ENCODE measurements around the gene TM4SF4.

TM4SF4 gene

GRCh38 chr3:149515249-149515648, 40.8 kb downstream of the TM4SF4 start:
- DNase-seq: no peak

DNA sequence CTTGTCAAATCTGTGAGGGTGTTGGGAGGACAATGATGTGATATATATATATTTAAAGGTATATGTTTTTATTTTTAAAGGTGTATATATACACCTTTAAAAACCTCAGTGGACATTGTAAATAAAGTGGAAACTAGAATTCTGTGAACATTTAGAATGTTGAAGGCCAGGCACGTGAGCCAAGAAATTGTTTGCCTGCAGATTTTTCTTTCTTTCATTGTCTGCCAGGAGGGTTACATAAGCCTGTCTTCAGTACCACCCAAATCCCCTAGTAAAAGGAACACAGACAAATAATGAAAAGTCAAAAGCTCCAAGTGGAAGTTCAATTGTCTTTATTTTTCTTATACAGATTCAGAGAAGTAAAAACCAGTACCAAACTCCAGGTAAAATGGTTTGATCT, 42.4 kb downstream of the TM4SF4 start:
- no peak for DNase-seq

DNA sequence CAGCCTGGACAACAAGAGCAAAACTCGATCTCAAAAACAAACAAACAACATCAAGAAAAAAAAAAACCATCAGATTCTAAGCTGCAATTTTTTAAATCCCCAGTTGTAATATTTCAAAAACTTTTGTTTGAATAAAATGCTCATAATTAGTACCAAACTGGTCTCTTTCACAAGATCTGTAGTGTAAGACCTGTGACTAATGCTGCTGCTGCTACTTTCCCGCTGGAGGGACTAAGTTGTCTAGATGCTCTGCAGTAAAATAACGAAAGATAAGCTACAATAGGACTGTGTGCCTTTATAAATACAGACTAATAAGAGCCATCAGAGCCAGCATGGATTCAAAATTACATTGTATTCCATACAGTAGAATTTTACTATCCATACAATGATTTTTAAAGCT, 45.4 kb downstream of the TM4SF4 start:
- DNase-seq: no peak

DNA sequence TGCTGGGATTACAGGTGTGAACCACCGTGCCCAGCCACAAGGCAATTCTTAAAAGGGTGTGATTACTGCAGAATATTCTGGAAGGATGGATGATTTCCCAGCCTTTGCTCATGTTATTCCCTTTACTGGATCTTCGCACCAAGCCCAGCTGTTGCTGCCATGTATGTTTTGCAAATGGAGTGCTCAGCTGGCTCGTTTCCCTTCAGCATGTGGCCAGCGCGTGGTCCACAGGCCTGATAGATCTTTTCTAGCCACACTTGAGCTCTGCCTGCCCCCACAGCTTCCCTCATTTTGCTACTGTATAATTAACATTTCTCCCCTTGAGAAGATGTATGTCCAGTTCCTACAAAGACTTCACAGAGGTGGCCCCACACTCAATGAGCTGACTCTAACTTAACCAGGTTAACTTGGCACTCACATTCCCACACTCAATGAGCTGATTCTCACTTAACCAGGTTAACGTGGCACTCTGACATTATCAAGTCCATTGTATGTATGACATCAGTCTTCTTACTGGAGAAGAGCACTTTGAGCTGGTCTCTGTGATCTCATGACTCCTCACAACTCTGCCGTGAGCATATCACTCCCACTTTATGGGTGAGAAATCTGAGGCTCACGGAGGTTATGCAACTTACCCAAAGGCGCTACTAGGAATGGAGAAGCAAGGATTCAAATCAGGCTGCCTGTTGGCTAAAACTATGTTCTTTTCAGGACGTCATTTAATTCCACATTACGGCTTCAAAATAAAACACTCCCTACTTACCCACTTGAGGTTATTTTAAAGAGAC, 49.2 kb downstream of the TM4SF4 start:
- no peak for DNase-seq

DNA sequence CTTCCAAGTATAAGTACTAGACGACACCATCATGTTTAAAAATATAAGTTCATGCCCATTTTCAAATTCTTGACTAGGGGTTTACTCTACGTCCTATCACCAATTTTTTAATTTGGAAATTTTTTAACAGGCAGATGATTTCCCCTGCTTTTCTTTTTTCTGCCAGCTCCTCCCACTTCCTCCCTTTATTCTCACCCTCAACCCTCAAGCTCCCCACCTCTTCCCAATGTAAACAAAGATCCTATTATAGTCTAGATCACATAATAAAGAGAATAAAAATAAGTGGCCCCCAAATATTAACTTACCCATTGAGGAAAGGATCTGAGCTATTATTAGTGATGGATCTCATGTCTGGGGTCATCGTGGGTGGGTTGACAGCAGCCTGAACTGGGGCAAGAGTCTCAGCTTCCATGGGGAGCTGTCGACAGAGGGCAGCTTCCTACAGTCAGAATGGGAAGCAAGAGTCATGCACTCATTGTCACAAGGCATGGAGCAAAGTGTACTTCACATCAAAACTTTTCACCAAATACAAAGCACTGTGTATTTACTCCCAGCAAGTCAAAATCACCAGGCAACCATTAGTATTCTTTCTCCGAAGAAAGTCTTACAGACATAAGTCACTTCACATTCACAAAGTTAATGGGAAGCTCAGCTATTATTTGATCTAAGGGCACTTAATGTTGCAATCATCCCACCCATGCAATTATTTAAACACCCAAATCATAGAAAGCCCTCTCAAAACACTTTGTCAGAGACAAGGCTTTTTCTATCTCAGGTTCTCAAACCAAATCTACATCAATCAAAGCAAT, 53.2 kb downstream of the TM4SF4 start:
- no peak for DNase-seq

- no peak for DNase-seq
Measured at GRCh38 chr3:149528340-149528650, 53.8 kb downstream of the TM4SF4 start.

DNA sequence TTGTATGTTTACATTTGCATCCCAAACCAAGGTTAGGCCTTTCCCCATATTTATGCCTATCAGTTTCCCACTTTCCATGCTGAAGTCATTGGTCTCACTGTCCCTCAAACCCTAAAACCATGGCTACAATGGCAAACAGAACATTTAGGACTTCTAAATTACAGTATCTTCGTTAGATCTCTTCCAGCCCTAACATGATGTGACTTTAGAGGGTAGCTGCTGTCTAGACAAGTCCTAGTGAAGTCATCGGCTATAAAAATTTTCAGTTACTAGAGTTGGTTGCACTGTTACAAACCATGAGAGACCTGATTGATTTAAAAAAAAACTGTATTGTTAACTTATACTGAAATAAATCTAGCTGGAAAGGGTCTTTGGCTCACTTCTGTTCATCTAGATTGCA, 54.6 kb downstream of the TM4SF4 start:
- DNase-seq: no peak

- DNase-seq: no peak
Measured at GRCh38 chr3:149532489-149533180, 58.1 kb downstream of the TM4SF4 start.

DNA sequence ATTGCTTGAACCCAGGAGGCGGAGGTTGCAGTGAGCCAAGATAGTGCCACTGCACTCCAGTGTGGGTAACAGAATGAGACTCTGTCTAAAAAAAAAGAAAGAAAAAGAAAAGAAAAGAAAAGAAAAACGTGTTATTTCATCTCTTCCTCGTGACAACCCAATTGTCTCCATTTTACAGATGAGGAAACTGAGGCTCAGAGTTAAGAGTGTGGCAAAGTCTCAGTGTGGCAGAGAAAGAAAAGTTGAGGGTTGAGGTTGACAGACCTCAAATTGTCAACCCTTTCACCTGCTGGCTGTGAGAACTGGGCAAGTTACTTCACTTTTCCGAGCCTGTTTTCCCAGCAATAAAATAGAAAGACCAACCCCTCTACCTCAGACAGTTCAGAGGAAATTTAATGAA, 59.6 kb downstream of the TM4SF4 start:
- no peak for DNase-seq

GRCh38 chr3:149534671-149535332, 60.3 kb downstream of the TM4SF4 start:
- no peak for DNase-seq

DNA sequence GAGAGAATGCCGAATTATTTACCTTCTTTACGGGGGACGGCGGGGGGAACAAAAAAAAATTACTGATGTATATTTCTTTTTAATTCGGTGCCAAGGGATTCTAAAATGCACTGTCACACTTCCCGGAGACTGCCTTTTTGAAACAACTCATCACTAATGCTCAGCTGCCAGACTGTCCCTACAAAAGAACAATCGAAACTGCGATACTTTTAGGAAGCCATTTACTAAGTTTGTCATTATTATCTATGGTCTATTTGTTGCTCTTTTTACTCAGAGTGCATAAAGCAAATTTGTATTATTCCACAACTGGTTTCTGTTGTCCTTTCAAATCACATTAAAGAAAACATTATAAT, 60.8 kb downstream of the TM4SF4 start:
- DNase-seq: no peak

GRCh38 chr3:149536429-149536828, 61.9 kb downstream of the TM4SF4 start:
- DNase-seq: no peak

DNA sequence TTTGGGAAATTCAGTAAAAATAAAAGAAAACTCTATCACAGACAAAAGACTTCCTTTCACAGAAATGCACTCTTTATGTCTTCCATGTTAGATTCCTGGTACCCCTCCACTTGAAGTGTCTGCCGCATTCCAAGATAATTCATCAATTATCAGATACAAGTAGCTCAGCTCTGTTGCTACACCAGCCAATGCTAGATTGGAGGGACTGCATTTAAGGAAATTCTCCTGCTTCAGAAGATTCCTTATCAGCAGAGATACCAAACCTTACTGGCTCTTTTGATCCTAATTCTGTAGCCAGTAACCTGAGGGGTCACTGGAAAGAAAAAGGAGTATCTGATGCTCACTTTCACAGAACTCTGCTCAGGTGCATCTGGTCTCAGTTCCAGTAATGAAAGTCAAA, 63.9 kb downstream of the TM4SF4 start:
- no peak for DNase-seq

- DNase-seq: no peak
Measured at GRCh38 chr3:149541091-149541491, 66.6 kb downstream of the TM4SF4 start.

DNA sequence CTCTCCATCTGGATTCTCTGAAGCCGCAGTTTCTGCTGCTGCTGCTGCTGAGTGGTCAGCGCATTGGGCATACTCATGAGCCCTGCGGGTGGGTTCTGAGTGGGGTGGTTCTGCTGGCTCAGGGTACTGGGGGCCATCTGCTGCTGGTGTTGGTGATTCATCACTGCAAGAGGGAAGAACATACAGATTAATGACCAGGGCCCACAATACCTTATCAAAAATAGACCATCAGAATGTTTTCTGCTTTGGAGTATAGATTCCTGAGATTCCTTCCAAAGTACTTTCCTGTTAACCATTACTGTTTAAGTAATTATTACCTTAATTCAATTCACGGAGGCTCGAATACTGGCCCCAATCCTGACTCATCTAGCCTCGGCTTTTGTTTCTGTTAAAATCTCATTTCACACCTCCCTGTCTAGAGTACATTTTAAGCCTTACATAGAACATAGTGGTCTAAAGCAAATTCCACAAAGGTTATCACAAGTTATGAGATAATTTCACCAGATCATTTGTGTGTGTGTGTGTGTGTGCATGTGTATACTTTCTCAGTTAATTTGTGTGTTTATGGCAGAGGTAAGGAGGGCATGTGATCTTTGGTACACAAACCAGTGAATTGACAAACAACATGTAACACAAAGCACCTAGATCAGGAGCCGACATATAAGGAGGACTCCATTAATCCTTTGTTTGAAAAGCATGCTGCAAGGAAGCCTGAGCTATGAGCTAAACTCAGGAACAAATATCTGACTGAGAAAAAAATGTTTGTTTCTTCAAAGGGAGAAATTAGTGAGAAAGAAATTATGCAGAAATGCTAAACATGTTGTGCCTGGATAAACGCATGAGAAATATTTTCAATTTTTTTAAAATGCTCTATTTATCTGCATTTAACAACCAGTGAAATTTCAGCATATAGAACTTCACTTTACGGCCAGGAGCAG, 68.1 kb downstream of the TM4SF4 start:
- DNase-seq: no peak

DNA sequence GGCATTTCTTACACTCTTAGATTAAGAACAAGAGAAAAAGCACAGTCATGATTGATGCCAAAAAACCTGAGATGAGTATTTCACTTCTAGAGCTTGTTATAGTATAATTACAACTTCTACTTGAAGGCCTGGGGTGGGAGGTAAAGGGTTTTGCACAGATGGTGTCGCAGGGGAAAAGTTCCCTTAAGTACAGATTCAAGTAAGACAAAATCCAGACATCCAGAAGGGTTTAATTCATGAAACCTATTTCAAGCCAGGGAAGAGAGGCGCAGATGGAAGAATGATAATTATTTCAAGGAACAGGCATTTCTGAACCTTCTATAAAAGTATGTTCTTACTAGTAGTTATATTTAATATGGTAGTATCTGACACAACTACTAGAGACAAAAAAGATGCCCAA, 70.6 kb downstream of the TM4SF4 start:
- no peak for DNase-seq

GRCh38 chr3:149547413-149547812, 72.9 kb downstream of the TM4SF4 start:
- no peak for DNase-seq

GRCh38 chr3:149547954-149548668, 73.6 kb downstream of the TM4SF4 start:
- DNase-seq: peak; percentile 48

GRCh38 chr3:149548669-149549065, 74.2 kb downstream of the TM4SF4 start:
- DNase-seq: no peak

- no peak for DNase-seq
Measured at GRCh38 chr3:149551500-149551899, 77.0 kb downstream of the TM4SF4 start.

DNA sequence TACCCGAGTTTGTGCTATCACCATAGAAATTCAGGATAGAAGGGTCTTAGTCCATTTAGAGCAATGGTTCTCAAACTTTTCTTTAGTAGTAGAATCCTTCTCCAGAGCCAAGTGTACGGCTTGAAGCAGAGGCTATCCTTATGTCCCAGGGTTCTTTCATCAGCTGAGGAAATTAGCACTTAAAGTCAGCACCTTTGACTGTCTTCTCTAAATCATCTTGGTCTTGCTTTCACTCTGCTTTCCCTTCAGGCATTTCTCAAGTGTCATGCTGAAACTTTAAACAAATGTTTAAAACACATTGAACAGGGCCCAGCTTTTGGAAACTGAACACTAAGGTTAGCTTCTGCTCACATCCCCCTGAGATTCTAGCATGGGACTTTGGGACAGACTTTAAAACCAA, 78.2 kb downstream of the TM4SF4 start:
- no peak for DNase-seq
